ENCODE data around the gene THSD4.

GRCh38 chr15:71352765-71353164 lies 237.5 kb downstream of the THSD4 start:
- TF ChIP-seq EZH2 (optimal IDR thresholded peaks at IDR 0.05; ENCODE audit: low read depth, low read length) = no peak
- TF ChIP-seq CTCF (IDR thresholded peaks at IDR 0.05; ENCODE audit: low read length) = no peak
- no peak for TF ChIP-seq EZH2phosphoT487 (IDR thresholded peaks at IDR 0.05; ENCODE audit: low read length)

Measured in MM.1S (cell line).